ENCODE results near the gene SLC29A1. TPM values are rescaled to one million over a fixed set of nuclear protein-coding genes. Genes with fewer than 3 reads are reported as not detected.
"Not testable (repeated sequence)": the region's sequence is repeated elsewhere in the genome, so short reads cannot be mapped to it uniquely, and the experiment has no call there.

Gene SLC29A1
- total RNA-seq, 2 donors from 2014 or later = 25.1 to 95.6 TPM

GRCh38 chr6:44230034-44230675, 6.8 kb downstream of the SLC29A1 start:
- H3K27ac Mint-ChIP-seq = no peak overlapping the region
- no peaks in the 10 kb centered on the region for H3K36me3 Mint-ChIP-seq
- H3K9me3 Mint-ChIP-seq = no peaks in the 10 kb centered on the region
- DNase-seq (ENCODE audit: low spot score) (peak; percentile 12), ATAC-seq (no peak)
- H3K27me3 Mint-ChIP-seq = no peaks in the 10 kb centered on the region
- peaks cover 4 to 5% of the 10 kb centered on the region in 2 donors for H3K4me1 Mint-ChIP-seq (ENCODE audit: low read depth in 2 of 2)
- no peak overlapping the region for H3K4me3 Mint-ChIP-seq

DNA sequence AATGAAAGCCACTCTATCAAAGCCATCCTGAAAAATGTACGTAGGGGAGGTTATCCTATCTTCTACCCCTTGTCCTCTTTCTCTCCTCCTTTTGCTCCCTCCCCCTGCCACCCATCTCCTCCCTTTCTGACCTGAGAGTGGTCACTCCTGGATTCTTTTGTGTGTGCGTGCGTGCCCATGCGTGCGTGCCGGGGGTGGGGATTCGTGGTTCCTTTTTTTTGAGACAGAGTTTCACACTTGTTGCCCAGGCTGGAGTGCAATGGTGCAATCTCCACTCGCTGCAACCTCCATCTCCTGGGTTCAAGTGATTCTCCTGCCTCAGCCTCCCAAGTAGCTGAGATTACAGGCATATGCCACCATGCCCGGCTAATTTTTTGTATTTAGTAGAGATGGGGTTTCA, 8.0 kb downstream of the SLC29A1 start:
- peak; percentile 34 for DNase-seq (ENCODE audit: low spot score)
- H3K4me3 Mint-ChIP-seq; H3K27me3 Mint-ChIP-seq; ATAC-seq; H3K27ac Mint-ChIP-seq; H3K36me3 Mint-ChIP-seq; H3K9me3 Mint-ChIP-seq; H3K4me1 Mint-ChIP-seq (ENCODE audit: low read depth in 2 of 2): not testable (repeated sequence)

DNA sequence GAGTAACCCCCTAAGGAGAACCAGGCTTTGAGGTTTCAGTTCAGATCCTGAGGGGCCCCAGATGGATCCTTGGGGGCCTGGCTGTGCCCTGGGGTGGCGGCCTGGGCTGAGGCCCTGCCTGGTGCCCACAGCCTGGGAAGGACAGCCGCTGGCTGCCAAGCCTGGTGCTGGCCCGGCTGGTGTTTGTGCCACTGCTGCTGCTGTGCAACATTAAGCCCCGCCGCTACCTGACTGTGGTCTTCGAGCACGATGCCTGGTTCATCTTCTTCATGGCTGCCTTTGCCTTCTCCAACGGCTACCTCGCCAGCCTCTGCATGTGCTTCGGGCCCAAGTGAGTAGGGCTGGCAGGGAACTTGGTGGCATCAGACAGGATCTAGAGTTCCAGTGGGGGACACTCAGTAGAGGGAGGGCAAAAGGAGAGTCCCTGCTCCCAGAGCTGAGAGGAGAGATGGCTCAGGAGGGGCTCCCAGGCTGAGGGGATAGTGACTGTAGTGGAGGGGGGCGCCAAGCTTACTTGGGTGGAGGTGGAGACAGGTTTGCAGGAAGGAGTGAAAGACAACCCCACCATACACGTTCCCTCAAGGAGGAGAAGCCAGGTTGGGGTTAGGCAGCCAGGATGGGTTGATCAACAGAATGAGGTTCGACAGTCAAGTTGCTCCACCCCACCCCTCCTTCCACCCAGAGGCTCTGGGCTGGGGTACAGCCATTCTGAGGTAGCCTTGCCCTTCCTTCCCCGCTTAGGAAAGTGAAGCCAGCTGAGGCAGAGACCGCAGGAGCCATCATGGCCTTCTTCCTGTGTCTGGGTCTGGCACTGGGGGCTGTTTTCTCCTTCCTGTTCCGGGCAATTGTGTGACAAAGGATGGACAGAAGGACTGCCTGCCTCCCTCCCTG, 9.5 kb downstream of the SLC29A1 start:
- Mint-ChIP-seq H3K4me3 (no peak overlapping the region), H3K27ac (peak overlapping the region; percentile 33 to 74), H3K9me3 (no peaks in the 10 kb centered on the region)

DNA sequence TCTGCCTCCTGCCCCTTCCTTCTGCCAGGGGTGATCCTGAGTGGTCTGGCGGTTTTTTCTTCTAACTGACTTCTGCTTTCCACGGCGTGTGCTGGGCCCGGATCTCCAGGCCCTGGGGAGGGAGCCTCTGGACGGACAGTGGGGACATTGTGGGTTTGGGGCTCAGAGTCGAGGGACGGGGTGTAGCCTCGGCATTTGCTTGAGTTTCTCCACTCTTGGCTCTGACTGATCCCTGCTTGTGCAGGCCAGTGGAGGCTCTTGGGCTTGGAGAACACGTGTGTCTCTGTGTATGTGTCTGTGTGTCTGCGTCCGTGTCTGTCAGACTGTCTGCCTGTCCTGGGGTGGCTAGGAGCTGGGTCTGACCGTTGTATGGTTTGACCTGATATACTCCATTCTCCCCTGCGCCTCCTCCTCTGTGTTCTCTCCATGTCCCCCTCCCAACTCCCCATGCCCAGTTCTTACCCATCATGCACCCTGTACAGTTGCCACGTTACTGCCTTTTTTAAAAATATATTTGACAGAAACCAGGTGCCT, 10.2 kb downstream of the SLC29A1 start:
- no peak overlapping the region for H3K4me3 Mint-ChIP-seq
- H3K36me3 Mint-ChIP-seq = no peaks in the 10 kb centered on the region
- DNase-seq (ENCODE audit: low spot score) (no peak), ATAC-seq (no peak)
- no peaks in the 10 kb centered on the region for H3K27me3 Mint-ChIP-seq
- H3K9me3 Mint-ChIP-seq = no peaks in the 10 kb centered on the region
- peaks cover 11 to 19% of the 10 kb centered on the region in 2 donors for H3K4me1 Mint-ChIP-seq (ENCODE audit: low read depth in 2 of 2)
- peak overlapping the region; percentile 33 to 74 for H3K27ac Mint-ChIP-seq

More for the DNA sequence above, 9.5 kb downstream of the SLC29A1 start:
- ATAC-seq (no peak), DNase-seq (ENCODE audit: low spot score) (peak; percentile 54)
- Mint-ChIP-seq H3K36me3 (no peaks in the 10 kb centered on the region), H3K27me3 (no peaks in the 10 kb centered on the region), H3K4me1 (ENCODE audit: low read depth in 2 of 2) (peaks cover 4 to 12% of the 10 kb centered on the region in 2 donors)

DNA sequence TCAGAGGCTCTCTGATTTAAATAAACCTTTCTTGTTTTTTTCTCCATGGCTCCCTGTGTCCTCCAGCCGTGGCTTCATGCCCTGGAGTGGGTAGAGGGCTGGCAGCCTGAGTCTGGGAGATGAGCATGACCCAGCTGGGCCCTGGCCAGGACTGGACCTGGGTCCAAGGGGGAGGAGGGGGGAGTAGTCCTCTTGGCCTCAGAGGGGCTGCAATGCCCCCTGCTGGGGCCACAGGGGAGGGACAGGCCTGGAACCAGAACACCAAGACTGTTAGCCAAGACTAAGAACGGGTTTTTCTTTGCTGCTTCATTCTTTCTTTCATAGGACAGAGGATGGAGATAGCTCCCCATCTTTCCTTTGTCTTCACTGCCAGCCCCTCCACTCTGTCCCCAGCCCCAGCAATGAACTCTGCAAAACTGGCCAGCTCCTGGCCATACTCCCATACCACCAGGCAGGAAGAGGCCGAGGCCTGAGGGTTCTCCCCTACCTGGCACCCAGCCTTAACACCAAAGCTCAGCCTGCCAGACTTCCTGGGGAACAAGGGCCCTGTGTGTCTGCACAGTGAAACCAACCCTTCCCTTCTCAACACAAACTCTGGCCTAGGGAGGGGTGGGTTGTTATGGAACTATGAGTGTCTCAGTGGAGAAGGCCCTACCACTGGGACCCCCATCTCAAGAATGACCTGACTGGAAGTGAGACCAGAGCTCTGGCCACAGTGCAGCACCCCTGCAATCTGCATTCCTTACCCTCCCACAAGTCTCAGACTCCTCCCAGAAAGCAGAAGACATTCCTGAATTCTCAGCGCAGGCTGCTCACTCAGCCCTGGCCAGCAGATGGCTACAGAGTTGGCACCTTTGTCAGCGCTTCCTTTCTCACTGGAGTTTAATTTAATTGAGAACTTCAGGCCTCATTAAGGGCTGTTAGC, 11.0 kb downstream of the SLC29A1 start:
- H3K27ac Mint-ChIP-seq = peak overlapping the region; percentile 33 to 74
- peak; percentile 57 for DNase-seq (ENCODE audit: low spot score)
- H3K4me1 Mint-ChIP-seq (ENCODE audit: low read depth in 2 of 2) = peaks cover 13 to 20% of the 10 kb centered on the region in 2 donors
- H3K36me3 Mint-ChIP-seq = no peaks in the 10 kb centered on the region
- H3K9me3 Mint-ChIP-seq = no peaks in the 10 kb centered on the region
- H3K27me3 Mint-ChIP-seq = no peaks in the 10 kb centered on the region
- H3K4me3 Mint-ChIP-seq = no peak overlapping the region
- no peak for ATAC-seq

DNA sequence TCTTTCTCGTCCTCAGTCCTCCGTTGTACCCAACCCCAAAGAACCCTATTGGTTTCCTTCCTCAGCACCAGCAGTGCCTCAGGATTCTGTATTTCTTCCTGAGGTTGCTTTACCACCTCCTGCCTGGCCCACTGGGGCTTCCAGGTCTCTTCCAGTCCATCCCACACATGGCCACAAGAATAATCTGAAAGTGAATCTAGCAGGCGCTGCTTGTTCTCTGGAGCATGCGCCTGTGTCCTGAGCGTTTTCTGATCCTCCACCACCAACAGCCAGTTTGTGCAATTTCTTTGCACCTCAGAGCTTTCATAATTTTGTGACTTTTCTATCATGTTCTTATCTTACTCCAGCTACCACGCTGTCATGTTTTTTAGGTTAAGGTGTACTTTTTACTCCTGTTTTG, 11.9 kb downstream of the SLC29A1 start:
- Mint-ChIP-seq H3K27ac (peak overlapping the region in 1 of 2 donors; percentile 30), H3K4me3 (no peak overlapping the region), H3K9me3 (no peaks in the 10 kb centered on the region)

GRCh38 chr6:44235891-44236516, 12.6 kb downstream of the SLC29A1 start:
- H3K27me3 Mint-ChIP-seq = no peaks in the 10 kb centered on the region
- DNase-seq (ENCODE audit: low spot score) = peak; percentile 47
- peaks cover 13 to 20% of the 10 kb centered on the region in 2 donors for H3K4me1 Mint-ChIP-seq (ENCODE audit: low read depth in 2 of 2)
- no peak overlapping the region for H3K4me3 Mint-ChIP-seq
- H3K27ac Mint-ChIP-seq = peak overlapping the region in 1 of 2 donors; percentile 91
- H3K36me3 Mint-ChIP-seq = no peaks in the 10 kb centered on the region
- H3K9me3 Mint-ChIP-seq = no peaks in the 10 kb centered on the region
- ATAC-seq = no peak

More for the DNA sequence above, 11.9 kb downstream of the SLC29A1 start:
- Mint-ChIP-seq H3K36me3 (no peaks in the 10 kb centered on the region), H3K4me1 (ENCODE audit: low read depth in 2 of 2) (peaks cover 13 to 20% of the 10 kb centered on the region in 2 donors), H3K27me3 (no peaks in the 10 kb centered on the region)
- peak; percentile 31 for DNase-seq (ENCODE audit: low spot score)
- ATAC-seq = no peak

- DNase-seq (ENCODE audit: low spot score) (peak; percentile 92), ATAC-seq (peak; percentile 95)
- Mint-ChIP-seq H3K9me3 (no peaks in the 10 kb centered on the region), H3K4me3 (peak overlapping the region; percentile 86), H3K4me1 (ENCODE audit: low read depth in 2 of 2) (peaks cover 13 to 20% of the 10 kb centered on the region in 2 donors), H3K27me3 (no peaks in the 10 kb centered on the region), H3K36me3 (no peaks in the 10 kb centered on the region), H3K27ac (peak overlapping the region; percentile 87 to 91)
Measured at GRCh38 chr6:44237021-44237812, 13.8 kb downstream of the SLC29A1 start.

DNA sequence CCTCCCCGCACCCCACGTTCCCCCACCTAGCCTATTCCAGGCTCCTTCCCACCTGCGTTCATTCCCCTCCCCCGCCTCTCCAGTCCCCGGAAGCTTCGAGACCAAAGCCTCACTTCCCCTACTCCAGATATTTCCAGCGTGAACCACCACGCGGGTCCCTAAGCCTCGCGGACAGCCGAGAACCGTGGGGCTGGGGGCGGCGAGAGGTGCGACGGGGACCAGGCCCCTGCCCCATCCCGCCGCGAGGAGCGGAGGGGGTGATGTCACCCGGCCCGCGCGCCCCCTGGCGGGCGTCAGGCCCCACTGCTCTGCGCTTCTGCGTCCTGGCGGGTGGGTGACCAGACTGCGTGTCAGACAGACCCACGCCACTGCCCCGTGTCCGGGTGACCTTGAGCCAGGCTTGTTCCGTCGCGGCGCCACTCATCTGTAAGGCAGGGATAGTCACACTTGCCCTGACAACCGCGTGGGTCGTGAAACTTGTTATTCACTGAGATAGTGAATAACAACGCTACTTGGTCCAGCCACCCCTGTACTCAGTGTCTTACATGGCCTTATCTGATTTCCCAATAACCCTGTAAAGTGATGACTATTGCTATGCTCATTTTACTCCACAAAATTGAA, 14.5 kb downstream of the SLC29A1 start:
- Mint-ChIP-seq H3K4me3 (peak overlapping the region; percentile 86), H3K4me1 (ENCODE audit: low read depth in 2 of 2) (peaks cover 13 to 20% of the 10 kb centered on the region in 2 donors), H3K27ac (peak overlapping the region; percentile 87 to 91), H3K27me3 (no peaks in the 10 kb centered on the region), H3K9me3 (no peaks in the 10 kb centered on the region), H3K36me3 (no peaks in the 10 kb centered on the region)
- DNase-seq (ENCODE audit: low spot score) (peak; percentile 86), ATAC-seq (peak; percentile 90 to 92)

- ATAC-seq = no peak
- no peaks in the 10 kb centered on the region for H3K36me3 Mint-ChIP-seq
- H3K27me3 Mint-ChIP-seq = no peaks in the 10 kb centered on the region
- peak overlapping the region; percentile 87 to 91 for H3K27ac Mint-ChIP-seq
- peak overlapping the region; percentile 86 for H3K4me3 Mint-ChIP-seq
- DNase-seq (ENCODE audit: low spot score) = peak; percentile 37
- peaks cover 9 to 15% of the 10 kb centered on the region in 2 donors for H3K4me1 Mint-ChIP-seq (ENCODE audit: low read depth in 2 of 2)
- no peaks in the 10 kb centered on the region for H3K9me3 Mint-ChIP-seq
Measured at GRCh38 chr6:44238687-44239350, 15.4 kb downstream of the SLC29A1 start.

DNA sequence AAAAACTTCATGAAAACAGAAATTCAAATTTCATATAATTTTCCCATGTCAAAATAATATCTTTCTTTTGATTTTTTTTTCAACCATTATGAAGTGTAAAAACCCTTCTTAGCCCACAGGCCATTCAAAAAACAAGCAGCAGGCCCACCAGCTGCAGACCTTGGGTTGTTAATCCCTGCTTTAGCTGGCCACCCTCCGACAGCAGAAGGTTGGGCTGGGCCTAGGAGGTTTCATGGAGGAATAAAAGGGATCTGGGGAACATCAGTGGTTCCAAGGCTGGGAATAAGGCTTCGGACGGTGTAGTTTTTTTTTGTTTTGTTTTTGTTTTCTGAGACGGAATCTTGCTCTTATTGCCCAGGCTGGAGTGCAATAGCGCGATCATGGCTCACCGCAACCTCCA, 19.9 kb downstream of the SLC29A1 start:
- Mint-ChIP-seq H3K4me3 (no peak overlapping the region), H3K4me1 (ENCODE audit: low read depth in 2 of 2) (peaks cover 23 to 24% of the 10 kb centered on the region in 2 donors), H3K9me3 (no peaks in the 10 kb centered on the region), H3K27ac (no peak overlapping the region), H3K36me3 (peaks cover 14% of the 10 kb centered on the region), H3K27me3 (no peaks in the 10 kb centered on the region)
- DNase-seq (ENCODE audit: low spot score) (no peak), ATAC-seq (no peak)
